Measurements from ENCODE around the gene KHNYN.

GRCh38 chr14:24422694-24423601, 6.8 kb upstream of the KHNYN start:
- no peak for TF ChIP-seq YY1 (IDR thresholded peaks at IDR 0.05; ENCODE audit: insufficient read depth, insufficient read length)
- TF ChIP-seq ZNF274 (IDR thresholded peaks at IDR 0.05; ENCODE audit: low read depth, low read length): no peak
- no peak for TF ChIP-seq SUZ12 (IDR thresholded peaks at IDR 0.05; ENCODE audit: extremely low read depth, insufficient read depth, insufficient read length)
